Glutamatergic neuron (in vitro differentiated cells): ENCODE data around the gene ADH7. TPM values are rescaled to one million over a fixed set of nuclear protein-coding genes. Genes with fewer than 3 reads are reported as not detected.

ENCODE experiments used
- DNase-seq: peaks from one replicate; pipeline ENCODE4 v3.0.0; 2022
- H3K27ac Mint-ChIP-seq: one replicate; pipeline ENCODE4 v1.8.0; 2020; ENCODE audit warnings: mild to moderate bottlenecking, mixed read lengths, inconsistent platforms; ENCODE audit not compliant: unreplicated experiment
- H3K27me3 Mint-ChIP-seq: one replicate; pipeline ENCODE4 v1.8.0; 2020; ENCODE audit warnings: mild to moderate bottlenecking, moderate library complexity, mixed read lengths, inconsistent platforms; ENCODE audit not compliant: unreplicated experiment
- H3K36me3 Mint-ChIP-seq: one replicate; pipeline ENCODE4 v1.8.0; 2020; ENCODE audit warnings: mild to moderate bottlenecking, mixed read lengths, inconsistent platforms; ENCODE audit not compliant: unreplicated experiment
- H3K4me1 Mint-ChIP-seq: one replicate; pipeline ENCODE4 v1.8.0; 2020; ENCODE audit warnings: mild to moderate bottlenecking, low read depth, mixed read lengths, inconsistent platforms; ENCODE audit not compliant: unreplicated experiment
- H3K4me3 Mint-ChIP-seq: one replicate; pipeline ENCODE4 v1.8.0; 2020; ENCODE audit warnings: mild to moderate bottlenecking, mixed read lengths, inconsistent platforms; ENCODE audit not compliant: unreplicated experiment
- H3K9me3 Mint-ChIP-seq: one replicate; pipeline ENCODE4 v1.8.0; 2020; ENCODE audit warnings: mild to moderate bottlenecking, moderate library complexity, mixed read lengths, inconsistent platforms; ENCODE audit not compliant: unreplicated experiment
- CTCF ChIP-seq: fragments of 200-600 bp; sonication (generic); IDR thresholded peaks from one replicate; pipeline ENCODE4 v1.5.0; 2021; ENCODE audit not compliant: partially characterized antibody, unreplicated experiment
- total RNA-seq: library from RNA; stranded (reverse); fragmentation: NEBNext Ultra II Directional; extraction: Animal tissue kit (Norgen Biotek cat#: 25700); gene quantifications from one replicate; pipeline ENCODE4 v1.2.1, GENCODE V29; 2021; ENCODE audit not compliant: unreplicated experiment

The ADH7 gene
- total RNA-seq, 1 donor from 2014 or later: not detected

- H3K27ac Mint-ChIP-seq: no peak overlapping the region
- no peak for TF ChIP-seq CTCF
- H3K4me3 Mint-ChIP-seq: no peak overlapping the region
- no peaks in the 10 kb centered on the region for H3K36me3 Mint-ChIP-seq
- no peaks in the 10 kb centered on the region for H3K4me1 Mint-ChIP-seq
- no peaks in the 10 kb centered on the region for H3K27me3 Mint-ChIP-seq
- H3K9me3 Mint-ChIP-seq: no peaks in the 10 kb centered on the region
- DNase-seq: no peak
Measured at GRCh38 chr4:99366491-99366890, 68.7 kb downstream of the ADH7 start.

GRCh38 chr4:99362768-99363167 is 72.4 kb downstream of the ADH7 start:
- Mint-ChIP-seq H3K27ac (no peak overlapping the region), H3K4me3 (no peak overlapping the region), H3K4me1 (no peaks in the 10 kb centered on the region), H3K36me3 (no peaks in the 10 kb centered on the region), H3K9me3 (peaks cover 3% of the 10 kb centered on the region), H3K27me3 (peaks cover 3% of the 10 kb centered on the region)
- no peak for TF ChIP-seq CTCF
- DNase-seq: no peak

Other genes starting within 250 kb of the ADH7 start
- not detected for gene ADH6, start 216.1 kb downstream of the ADH7 start, total RNA-seq
- not detected for gene ADH1A, start 144.4 kb downstream of the ADH7 start, total RNA-seq
- gene ADH1B, start 113.9 kb downstream of the ADH7 start, total RNA-seq: not detected
- gene ADH1C, start 82.6 kb downstream of the ADH7 start, total RNA-seq: not detected
- gene C4orf17, start 75.7 kb upstream of the ADH7 start, total RNA-seq: not detected
- gene TRMT10A, start 128.7 kb upstream of the ADH7 start, total RNA-seq: 9.1 TPM
- gene MTTP, start 139.5 kb upstream of the ADH7 start, total RNA-seq: not detected
- not detected for gene C4orf54, start 222.5 kb upstream of the ADH7 start, total RNA-seq